Heart left ventricle (tissue), 16 donors: Measurements from ENCODE around the gene TRIM59. TPM values are rescaled to one million over a fixed set of nuclear protein-coding genes. Genes with fewer than 3 reads are reported as not detected.
A peak's percentile ranks its signal among the peaks of the same experiment; 100 is the strongest.

Experiments
- ATAC-seq, 4 donors: fragments of 200-7000 bp; cut with Tn5 transposase; one replicate each; pipeline ENCODE4 v1.9.1; 2020 to 2022; ENCODE audit warnings: moderate library complexity in 4 of 4, mild to moderate bottlenecking in 3 of 4, moderate number of reproducible peaks in 1 of 4
- DNase-seq, 5 donors: peaks; one replicate each; pipeline ENCODE4 v3.0.0-alpha.2; 2020
- H3K27ac ChIP-seq, 12 donors: fragments of 200-600 bp; sonication (generic) in 4 of 12; one replicate each; pipeline versions ENCODE4 v1.5.0 to v1.8.0; 2016 to 2022; ENCODE audit warnings: mild to moderate bottlenecking in 2 of 12
- H3K27me3 ChIP-seq, 9 donors: fragments of 200-600 bp; sonication (generic) in 2 of 9; one replicate each; pipeline versions ENCODE4 v1.5.1 to v1.8.0; 2016 to 2022; ENCODE audit warnings: mild to moderate bottlenecking in 3 of 9
- H3K36me3 ChIP-seq, 9 donors: fragments of 200-600 bp; sonication (generic) in 2 of 9; one replicate each; pipeline versions ENCODE4 v1.5.0 to v1.8.0; 2018 to 2022; ENCODE audit warnings: mild to moderate bottlenecking in 2 of 9
- H3K4me1 ChIP-seq, 12 donors: fragments of 200-600 bp; sonication (generic) in 4 of 12; one replicate each; pipeline versions ENCODE4 v1.5.0 to v1.8.0; 2016 to 2022; ENCODE audit warnings: mild to moderate bottlenecking in 3 of 12
- H3K4me3 ChIP-seq, 12 donors: fragments of 200-600 bp; sonication (generic) in 4 of 12; one replicate each; pipeline versions ENCODE4 v1.5.0 to v1.8.0; 2017 to 2022; ENCODE audit warnings: mild to moderate bottlenecking in 9 of 12, moderate library complexity in 4 of 12
- H3K9me3 ChIP-seq, 12 donors: fragments of 200-600 bp; sonication (generic) in 4 of 12; one replicate each; pipeline versions ENCODE4 v1.5.0 to v1.8.0; 2016 to 2022; ENCODE audit warnings: mild to moderate bottlenecking in 1 of 12
- POLR2A ChIP-seq, 2 donors: fragments of 450-650 bp; IDR thresholded peaks; one replicate each; pipeline ENCODE4 v1.6.1; 2017; ENCODE audit warnings: antibody characterized with exemption in 2 of 2, mild to moderate bottlenecking in 2 of 2, moderate library complexity in 2 of 2
- WGBS, 4 donors: extraction: QIAGEN DNeasy Blood & Tissue Kit in 2 of 4; methylation state at CpG; one replicate each; pipeline versions ENCODE4 v1.1.5 to v1.1.7; 2013 to 2018; 5-methylcytosine and 5-hydroxymethylcytosine counted together
- intact Hi-C, 10 donors: fragments of 100-400 bp; cut with DNase I; formaldehyde crosslinking; loops; one replicate each; pipeline versions ENCODE4 v1.11.1 to v1.14.2; 2022
- polyA plus RNA-seq, 2 donors: library from polyadenylated mRNA; stranded (reverse); fragments of 200-250 nt; gene quantifications; one replicate each; pipeline ENCODE4 v1.2.3, GENCODE V29; 2013
- total RNA-seq, 9 donors: library from RNA; depleted of rRNA in 2 of 9; stranded (reverse); fragments of >200 nt in 2 of 9; fragmentation: NEBNext Ultra II Directional in 3 of 9; extraction: Animal tissue kit (Norgen Biotek cat#: 25700) in 3 of 9; gene quantifications; one replicate each; pipeline versions ENCODE4 v1.1.0 to v1.2.4, GENCODE V29; 2016 to 2023
- TF ChIP-seq, protein P1 (sequence below), 12 donors: fragments of 200-600 bp; sonication (generic) in 4 of 12; IDR thresholded peaks; one replicate each; pipeline versions ENCODE4 v1.5.0 to v1.8.0; 2018 to 2022; ENCODE audit warnings: antibody characterized with exemption in 12 of 12, mild to moderate bottlenecking in 5 of 12
- donor health status: ischemic (EF 13 %, LVEDD 7.1; RV severe dilation, severe dysfunction).
- donor health status: healthy with polysubstance abuse.
- donor health status: DM: no; HTN: yes; CAD: no.
- donor health status: DM: no; HTN: no; CAD: no.
- donor health status: ischemic (EF 25% LVEDD 6.9; RV normal size, moderate dysfunction).
- donor health status: ischemic (EF 25% LVEDD 5.7; RV mildly dilated, moderate dysfunction).
- donor health status: healthy.
- donor health status: DM: yes; HTN: yes; CAD: no.
- donor health status: ischemic (EF 35%, LVEDD 5.7; RV mildly dilated, moderate dysfunction).
- donor health status: nonischemic (EF 11% LVEDD 7.7; RV severe dilation, severe dysfunction).
- donor health status: DM: yes; HTN: yes; CAD: no.
- donor health status: PGD.
- donor health status: ischemic (EF 29% LVEDD 5.4; RV normal size, mild dysfunction).
- donor health status: nonischemic (EF 23%, LVEDD 6.1; RV moderate dilation, normal function).

TRIM59 gene
- total and polyA plus RNA-seq, 11 donors, result 0.16 to 3.1 (median 0.32) TPM

GRCh38 chr3:160460033-160460432, 10.4 kb upstream of the TRIM59 start:
- peak in 1 of 4 donors; percentile 29 for ATAC-seq
- intact Hi-C loops, result no loop called here
- Histone ChIP-seq H3K4me3 (no peak overlapping the region), H3K27ac (no peak overlapping the region), H3K9me3 (no peaks in the 10 kb centered on the region), H3K36me3 (no peaks in the 10 kb centered on the region), H3K4me1 (peaks cover 0 to 3% (median 0%) of the 10 kb centered on the region in 12 donors), H3K27me3 (no peaks in the 10 kb centered on the region)
- WGBS, 4 donors, result 72 to 83% (median 80%) methylated on average over 2 to 3 of the region's 3 CpGs
- TF ChIP-seq, protein P1, sequence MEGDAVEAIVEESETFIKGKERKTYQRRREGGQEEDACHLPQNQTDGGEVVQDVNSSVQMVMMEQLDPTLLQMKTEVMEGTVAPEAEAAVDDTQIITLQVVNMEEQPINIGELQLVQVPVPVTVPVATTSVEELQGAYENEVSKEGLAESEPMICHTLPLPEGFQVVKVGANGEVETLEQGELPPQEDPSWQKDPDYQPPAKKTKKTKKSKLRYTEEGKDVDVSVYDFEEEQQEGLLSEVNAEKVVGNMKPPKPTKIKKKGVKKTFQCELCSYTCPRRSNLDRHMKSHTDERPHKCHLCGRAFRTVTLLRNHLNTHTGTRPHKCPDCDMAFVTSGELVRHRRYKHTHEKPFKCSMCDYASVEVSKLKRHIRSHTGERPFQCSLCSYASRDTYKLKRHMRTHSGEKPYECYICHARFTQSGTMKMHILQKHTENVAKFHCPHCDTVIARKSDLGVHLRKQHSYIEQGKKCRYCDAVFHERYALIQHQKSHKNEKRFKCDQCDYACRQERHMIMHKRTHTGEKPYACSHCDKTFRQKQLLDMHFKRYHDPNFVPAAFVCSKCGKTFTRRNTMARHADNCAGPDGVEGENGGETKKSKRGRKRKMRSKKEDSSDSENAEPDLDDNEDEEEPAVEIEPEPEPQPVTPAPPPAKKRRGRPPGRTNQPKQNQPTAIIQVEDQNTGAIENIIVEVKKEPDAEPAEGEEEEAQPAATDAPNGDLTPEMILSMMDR (IDR thresholded peaks at IDR 0.05), result no peak
- no peak for TF ChIP-seq POLR2A (IDR thresholded peaks at IDR 0.05)
- no peak for DNase-seq

GRCh38 chr3:160459450-160459970, 9.9 kb upstream of the TRIM59 start:
- no peak for ATAC-seq
- TF ChIP-seq POLR2A (IDR thresholded peaks at IDR 0.05), result no peak
- TF ChIP-seq, protein P1 (IDR thresholded peaks at IDR 0.05), result no peak
- intact Hi-C loops, result no loop called here
- no peak overlapping the region for H3K27ac ChIP-seq
- no peaks in the 10 kb centered on the region for H3K9me3 ChIP-seq
- 89 to 95% (median 93%) methylated on average over 9 of the region's 9 CpGs for WGBS, 4 donors
- no peaks in the 10 kb centered on the region for H3K36me3 ChIP-seq
- DNase-seq, result no peak
- H3K4me1 ChIP-seq, result no peaks in the 10 kb centered on the region
- H3K4me3 ChIP-seq, result no peak overlapping the region
- no peaks in the 10 kb centered on the region for H3K27me3 ChIP-seq

DNA sequence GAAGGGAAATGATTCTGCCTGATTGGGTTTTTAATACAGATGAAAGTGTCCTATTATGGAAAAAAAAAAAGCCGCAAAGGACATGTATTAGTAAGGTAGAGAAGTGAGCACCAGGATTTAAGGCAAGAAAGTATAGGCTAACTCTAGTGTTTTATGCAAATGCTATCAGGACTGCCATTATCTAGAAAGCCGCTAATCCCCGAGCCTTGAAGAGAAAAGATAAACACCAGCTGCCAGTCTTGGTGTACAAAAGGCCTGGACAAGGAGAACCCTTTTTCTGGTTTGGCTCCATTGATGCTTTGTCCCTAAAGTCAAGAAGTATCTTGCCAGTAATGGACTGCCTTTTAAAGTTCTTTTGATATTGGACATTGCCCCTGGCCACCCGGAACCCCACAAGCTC, 8.6 kb upstream of the TRIM59 start:
- no peak for ATAC-seq
- Histone ChIP-seq H3K27me3 (no peaks in the 10 kb centered on the region), H3K4me1 (no peaks in the 10 kb centered on the region), H3K27ac (no peak overlapping the region), H3K36me3 (no peaks in the 10 kb centered on the region), H3K9me3 (no peaks in the 10 kb centered on the region), H3K4me3 (no peak overlapping the region)
- no peak for DNase-seq
- no peak for TF ChIP-seq POLR2A (IDR thresholded peaks at IDR 0.05)
- TF ChIP-seq, protein P1 (IDR thresholded peaks at IDR 0.05), result no peak
- intact Hi-C loops, result no loop called here
- 60 to 85% (median 69%) methylated on average over 4 of the region's 4 CpGs for WGBS, 4 donors

- DNase-seq, result no peak
- Histone ChIP-seq H3K9me3 (no peaks in the 10 kb centered on the region), H3K4me3 (no peak overlapping the region), H3K27ac (no peak overlapping the region), H3K36me3 (no peaks in the 10 kb centered on the region), H3K27me3 (no peaks in the 10 kb centered on the region), H3K4me1 (no peaks in the 10 kb centered on the region)
- 81 to 98% (median 88%) methylated on average over 3 of the region's 3 CpGs for WGBS, 4 donors
- no peak for ATAC-seq
- intact Hi-C loops, result no loop called here
- TF ChIP-seq POLR2A (IDR thresholded peaks at IDR 0.05), result no peak
- TF ChIP-seq, protein P1 (IDR thresholded peaks at IDR 0.05), result no peak
Observed at GRCh38 chr3:160455846-160456245, 6.3 kb upstream of the TRIM59 start.
